ENCODE results near the gene LRRN4CL.

DNA sequence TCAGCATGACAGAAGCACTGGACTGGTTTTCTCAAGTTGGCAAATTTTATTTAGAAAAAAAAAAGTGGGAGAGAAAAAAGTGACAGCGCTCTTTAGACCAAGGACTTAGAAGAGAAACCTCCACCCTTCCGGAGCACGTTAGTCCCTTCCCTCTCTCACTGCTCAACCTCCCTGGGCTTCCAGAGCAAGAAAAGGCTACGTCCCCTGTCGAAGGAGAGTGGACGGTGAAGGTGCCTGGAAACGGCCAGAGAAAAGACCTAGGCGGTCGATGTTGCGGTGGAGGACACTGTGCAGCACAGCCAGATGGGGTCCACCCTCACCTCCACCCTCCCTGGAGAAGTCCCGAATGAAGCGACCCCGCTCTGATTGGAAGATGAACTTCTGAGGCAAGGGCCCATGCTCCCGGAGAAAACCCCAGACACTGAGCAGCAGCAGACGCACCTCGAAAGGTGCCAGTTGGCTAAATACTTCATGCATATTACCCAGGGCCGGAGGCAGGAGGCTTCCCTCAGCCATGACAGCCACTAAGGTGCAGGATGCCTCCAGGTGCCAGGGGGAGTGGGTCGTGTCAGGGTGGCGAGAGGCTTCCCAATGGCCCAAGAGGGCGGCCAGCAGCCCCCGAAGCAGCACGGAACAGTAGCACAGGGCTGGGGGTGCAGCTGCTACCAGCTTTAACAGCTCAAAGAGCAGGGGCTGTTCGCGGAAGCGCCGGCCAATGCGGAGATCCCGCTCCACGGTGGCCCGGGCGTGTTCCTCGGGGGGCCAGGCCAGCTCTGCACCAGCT, 42.3 kb downstream of the LRRN4CL start:
- TF ChIP-seq, protein P1, sequence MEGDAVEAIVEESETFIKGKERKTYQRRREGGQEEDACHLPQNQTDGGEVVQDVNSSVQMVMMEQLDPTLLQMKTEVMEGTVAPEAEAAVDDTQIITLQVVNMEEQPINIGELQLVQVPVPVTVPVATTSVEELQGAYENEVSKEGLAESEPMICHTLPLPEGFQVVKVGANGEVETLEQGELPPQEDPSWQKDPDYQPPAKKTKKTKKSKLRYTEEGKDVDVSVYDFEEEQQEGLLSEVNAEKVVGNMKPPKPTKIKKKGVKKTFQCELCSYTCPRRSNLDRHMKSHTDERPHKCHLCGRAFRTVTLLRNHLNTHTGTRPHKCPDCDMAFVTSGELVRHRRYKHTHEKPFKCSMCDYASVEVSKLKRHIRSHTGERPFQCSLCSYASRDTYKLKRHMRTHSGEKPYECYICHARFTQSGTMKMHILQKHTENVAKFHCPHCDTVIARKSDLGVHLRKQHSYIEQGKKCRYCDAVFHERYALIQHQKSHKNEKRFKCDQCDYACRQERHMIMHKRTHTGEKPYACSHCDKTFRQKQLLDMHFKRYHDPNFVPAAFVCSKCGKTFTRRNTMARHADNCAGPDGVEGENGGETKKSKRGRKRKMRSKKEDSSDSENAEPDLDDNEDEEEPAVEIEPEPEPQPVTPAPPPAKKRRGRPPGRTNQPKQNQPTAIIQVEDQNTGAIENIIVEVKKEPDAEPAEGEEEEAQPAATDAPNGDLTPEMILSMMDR (IDR thresholded peaks at IDR 0.05; ENCODE audit: low read length) = no peak
- no peak for TF ChIP-seq EZH2phosphoT487 (IDR thresholded peaks at IDR 0.05; ENCODE audit: low read length)

Measured in MM.1S (cell line).